Suprapubic skin (tissue), 4 donors: ENCODE measurements around the gene DCAF12L1.

Experiments
- CTCF ChIP-seq, 2 donors: fragments of 200-600 bp in 1 of 2; fragments of 450-650 bp in 1 of 2; sonication (generic) in 1 of 2; IDR thresholded peaks; one replicate each; pipeline ENCODE4 v1.5.1; 2016 to 2019; ENCODE audit warnings: antibody characterized with exemption in 2 of 2, mild to moderate bottlenecking in 1 of 2, moderate library complexity in 1 of 2
- POLR2A ChIP-seq, 2 donors: fragments of 450-650 bp; IDR thresholded peaks; one replicate each; pipeline ENCODE4 v1.6.1; 2017; ENCODE audit warnings: antibody characterized with exemption in 2 of 2, mild to moderate bottlenecking in 2 of 2, moderate library complexity in 2 of 2
- POLR2AphosphoS5 ChIP-seq, 3 donors: sonication (generic); formaldehyde crosslinking; IDR thresholded peaks; one replicate each; pipeline ENCODE4 v1.6.1; 2017; ENCODE audit warnings: antibody characterized with exemption in 3 of 3

- TF ChIP-seq CTCF (IDR thresholded peaks at IDR 0.05), result no peak
- no peak for TF ChIP-seq POLR2AphosphoS5 (IDR thresholded peaks at IDR 0.05)
- no peak for TF ChIP-seq POLR2A (IDR thresholded peaks at IDR 0.05)
These were observed at the start of gene DCAF12L1 for GRCh38 chrX:126552313-126553022.
